Nephron progenitor cell (in vitro differentiated cells): Measurements from ENCODE around the gene CLBA1.

ENCODE experiments used
- DNase-seq: peaks from one replicate; pipeline ENCODE4 v3.0.0; 2021
- H3K27ac Mint-ChIP-seq: 2 replicates; pipeline ENCODE4 v1.8.0; 2021; ENCODE audit warnings: mild to moderate bottlenecking, moderate library complexity, mixed read lengths
- H3K27me3 Mint-ChIP-seq: 2 replicates; pipeline ENCODE4 v1.8.0; 2021; ENCODE audit warnings: mild to moderate bottlenecking, low read depth, mixed read lengths; ENCODE audit not compliant: poor library complexity
- H3K36me3 Mint-ChIP-seq: 2 replicates; pipeline ENCODE4 v1.8.0; 2021; ENCODE audit warnings: low read depth, mixed read lengths
- H3K4me1 Mint-ChIP-seq: 2 replicates; pipeline ENCODE4 v1.8.0; 2021; ENCODE audit warnings: mixed read lengths
- H3K4me3 Mint-ChIP-seq: 2 replicates; pipeline ENCODE4 v1.8.0; 2021; ENCODE audit warnings: mild to moderate bottlenecking, moderate library complexity, mixed read lengths
- H3K9me3 Mint-ChIP-seq: 2 replicates; pipeline ENCODE4 v1.8.0; 2021; ENCODE audit warnings: mild to moderate bottlenecking, moderate library complexity, mixed read lengths
- CTCF ChIP-seq: fragments of 200-600 bp; sonication (generic); IDR thresholded peaks from 2 replicates; pipeline ENCODE4 v1.5.0; 2021; ENCODE audit warnings: antibody characterized with exemption

Gene CLBA1

DNA sequence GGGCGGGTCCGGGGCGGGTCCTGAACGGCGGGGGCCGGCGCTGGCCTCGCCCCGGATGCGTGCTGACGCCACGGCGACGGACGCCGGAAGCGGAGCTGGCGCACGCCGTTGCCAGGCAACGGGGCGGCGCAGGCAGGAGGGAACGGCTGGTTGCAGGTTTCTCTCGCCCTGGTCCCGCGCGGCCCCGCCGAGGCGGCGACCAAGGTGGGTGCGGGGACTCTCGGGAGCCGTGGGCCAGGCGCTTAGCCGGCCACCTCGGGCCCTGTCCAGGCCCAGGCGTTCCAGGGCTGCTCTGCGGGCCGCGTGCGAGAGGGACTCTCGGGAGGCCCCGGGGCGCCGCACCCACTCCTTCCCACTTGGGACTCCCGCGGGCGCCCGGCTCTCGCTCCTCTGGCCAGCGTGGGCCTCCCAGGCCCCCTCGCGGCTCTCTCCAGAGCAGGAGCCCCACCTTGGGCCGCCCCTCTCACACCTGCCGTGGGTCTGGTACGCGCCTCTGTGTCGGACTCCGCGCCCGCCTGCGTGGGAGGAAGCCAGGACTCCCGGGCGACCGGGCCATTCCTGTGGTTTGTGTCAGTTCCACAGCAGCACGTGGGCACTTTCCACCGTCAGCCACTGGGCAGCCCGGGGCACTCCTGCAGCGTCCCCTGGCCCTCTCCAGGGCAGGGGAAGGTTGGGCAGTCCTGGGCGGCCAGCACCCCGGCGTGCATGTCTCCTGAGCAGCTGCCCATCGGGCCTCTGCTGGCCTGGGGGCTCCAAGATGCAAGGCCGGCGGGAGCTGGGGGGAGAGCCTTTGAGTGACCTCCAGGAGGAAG lies at the start of gene CLBA1:
Gene CLBA1 (plus strand): TSS at position 114 of the 812 bp plus-strand sequence. CDS start 644 bp downstream, at position 758.
- no peak for TF ChIP-seq CTCF
- H3K9me3 Mint-ChIP-seq = no peaks in the 10 kb centered on the region
- H3K27ac Mint-ChIP-seq = no peak within 1 kb of the TSS
- no peaks in the 10 kb centered on the region for H3K36me3 Mint-ChIP-seq
- peak; percentile 87 for DNase-seq
- peaks cover 12% of the 10 kb centered on the region for H3K27me3 Mint-ChIP-seq
- peak within 1 kb of the TSS; percentile 78 for H3K4me3 Mint-ChIP-seq
- peaks cover 24% of the 10 kb centered on the region for H3K4me1 Mint-ChIP-seq

DNA sequence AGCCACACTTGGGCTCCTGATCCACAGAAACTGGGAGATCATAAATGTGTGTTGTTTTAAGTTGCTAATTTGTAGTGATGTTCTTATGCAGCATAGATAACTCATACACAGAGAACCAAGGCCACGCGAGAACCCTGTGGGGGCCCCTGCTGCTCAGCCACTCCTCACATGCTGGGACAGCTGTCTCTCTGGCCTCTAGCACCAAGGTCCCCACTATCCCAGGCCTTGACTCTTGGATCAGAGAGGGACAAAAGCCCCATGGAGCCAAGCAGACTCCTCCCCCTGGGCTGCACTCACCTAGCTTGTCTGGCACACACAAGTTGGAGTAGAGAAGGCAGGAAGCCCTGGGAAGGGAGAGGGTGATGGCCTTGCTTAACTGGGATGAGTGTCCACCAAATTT lies 49.6 kb upstream of the CLBA1 start:
- Mint-ChIP-seq H3K9me3 (no peaks in the 10 kb centered on the region), H3K36me3 (no peaks in the 10 kb centered on the region), H3K27me3 (peaks cover 96% of the 10 kb centered on the region), H3K27ac (no peak overlapping the region), H3K4me3 (no peak overlapping the region), H3K4me1 (peaks cover 5% of the 10 kb centered on the region)
- no peak for DNase-seq
- TF ChIP-seq CTCF = no peak

DNA sequence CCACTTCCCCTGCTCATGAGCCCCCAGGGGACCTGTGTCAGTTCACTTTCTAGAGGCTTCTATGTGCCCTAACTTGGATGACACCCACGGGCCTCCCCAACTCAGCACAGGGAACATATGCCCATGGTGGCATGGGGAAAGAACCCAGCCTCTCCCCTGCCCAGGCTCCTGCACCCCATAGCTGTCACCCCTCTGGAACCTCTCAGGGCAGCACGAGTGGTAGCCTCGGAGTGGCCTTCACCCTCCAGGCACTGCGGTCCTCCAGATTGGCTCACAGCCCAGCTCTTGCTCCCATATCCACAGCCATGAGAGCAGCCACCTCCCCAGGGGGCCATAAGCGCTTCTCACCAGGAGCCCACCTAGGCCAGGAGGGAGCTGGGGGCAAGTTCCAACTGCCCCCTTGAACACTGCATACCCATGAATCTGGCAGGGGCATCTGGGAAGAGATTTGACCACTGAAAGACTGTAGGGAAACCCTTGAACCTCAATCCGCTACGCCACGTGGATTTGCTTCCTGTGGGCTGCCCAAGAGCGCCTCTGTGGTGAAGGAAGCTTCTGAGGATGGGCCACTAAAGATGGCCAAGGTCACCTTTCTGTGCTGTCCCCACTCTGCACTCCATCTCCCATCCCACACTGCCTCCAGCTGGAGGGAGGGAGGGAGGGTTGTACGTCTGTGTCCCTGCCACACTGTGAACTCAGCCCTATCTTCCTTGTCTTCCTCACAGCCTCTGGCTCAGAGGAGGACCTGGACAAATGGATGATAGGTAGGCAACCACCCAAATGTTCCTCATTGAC lies 49.0 kb upstream of the CLBA1 start:
- DNase-seq = no peak
- Mint-ChIP-seq H3K27ac (no peak overlapping the region), H3K4me3 (no peak overlapping the region), H3K4me1 (peaks cover 5% of the 10 kb centered on the region), H3K9me3 (no peaks in the 10 kb centered on the region), H3K27me3 (peaks cover 96% of the 10 kb centered on the region), H3K36me3 (no peaks in the 10 kb centered on the region)
- TF ChIP-seq CTCF = no peak

DNA sequence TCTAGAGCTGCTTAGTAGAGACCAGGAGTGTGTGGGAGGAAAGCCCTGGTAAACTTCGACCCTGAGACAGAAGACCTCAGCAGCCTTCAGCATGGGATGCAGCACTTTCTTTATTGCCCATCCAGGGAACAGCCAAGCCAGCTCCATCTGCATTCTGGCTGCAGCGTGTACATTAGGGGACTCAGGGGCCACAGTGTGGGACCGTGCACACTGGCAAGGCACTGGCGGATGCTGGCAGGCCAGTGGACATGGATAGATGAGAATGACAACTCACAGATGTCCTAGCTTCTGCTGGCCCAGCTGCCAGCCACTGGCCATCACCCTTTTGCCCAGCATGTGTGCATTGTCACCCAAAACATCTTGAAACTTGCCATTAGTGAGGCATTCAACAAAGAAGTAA lies 48.4 kb upstream of the CLBA1 start:
- Mint-ChIP-seq H3K9me3 (no peaks in the 10 kb centered on the region), H3K4me3 (no peak overlapping the region), H3K4me1 (peaks cover 5% of the 10 kb centered on the region), H3K27ac (no peak overlapping the region), H3K27me3 (peaks cover 90% of the 10 kb centered on the region), H3K36me3 (no peaks in the 10 kb centered on the region)
- DNase-seq = no peak
- TF ChIP-seq CTCF = no peak

DNA sequence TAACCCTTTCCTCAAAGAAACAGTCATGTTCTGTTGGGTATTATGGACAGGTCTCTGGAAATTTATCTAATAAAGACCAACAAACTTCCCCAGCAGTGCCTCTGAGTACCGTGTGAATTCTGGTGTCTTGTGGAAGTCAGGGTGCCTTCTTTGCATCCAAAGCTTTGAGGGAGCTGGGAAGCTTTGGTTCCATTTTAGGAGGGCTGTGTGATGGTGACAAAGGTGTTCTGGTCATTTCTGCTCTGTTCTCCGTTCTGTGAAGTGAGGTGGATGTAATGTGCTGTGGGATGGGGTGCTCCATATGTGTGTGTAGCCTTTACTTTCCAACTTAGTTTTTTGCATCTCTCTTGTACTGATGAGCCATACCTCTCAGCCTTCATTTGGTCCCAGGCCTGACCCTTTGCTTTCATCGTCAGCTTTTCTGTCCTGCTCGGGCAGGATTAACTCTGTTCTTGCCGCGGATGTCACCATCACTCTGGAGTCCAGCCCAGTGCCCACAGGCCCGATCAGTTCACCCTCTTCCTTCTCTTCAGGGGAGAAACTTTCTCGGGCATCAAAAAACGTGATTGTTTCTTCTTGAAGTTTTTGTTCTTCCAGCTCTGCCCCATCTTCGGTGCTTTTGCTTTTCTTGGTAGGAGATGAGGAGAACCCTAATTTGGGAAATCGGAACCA lies 47.8 kb upstream of the CLBA1 start:
- TF ChIP-seq CTCF = no peak
- Mint-ChIP-seq H3K4me1 (peaks cover 5% of the 10 kb centered on the region), H3K36me3 (no peaks in the 10 kb centered on the region), H3K4me3 (no peak overlapping the region), H3K9me3 (no peaks in the 10 kb centered on the region), H3K27me3 (peaks cover 83% of the 10 kb centered on the region), H3K27ac (no peak overlapping the region)
- no peak for DNase-seq
